Measurements from ENCODE around the gene ATP5PF. TPM values are rescaled to one million over a fixed set of nuclear protein-coding genes. Genes with fewer than 3 reads are reported as not detected.
"Not testable (repeated sequence)": the region's sequence is repeated elsewhere in the genome, so short reads cannot be mapped to it uniquely, and the experiment has no call there.

Gene ATP5PF, protein sequence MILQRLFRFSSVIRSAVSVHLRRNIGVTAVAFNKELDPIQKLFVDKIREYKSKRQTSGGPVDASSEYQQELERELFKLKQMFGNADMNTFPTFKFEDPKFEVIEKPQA
- 66.4 and 82.3 TPM in 2 replicates for total RNA-seq (2014; rRNA removed; shearing (Covaris generic))

DNA sequence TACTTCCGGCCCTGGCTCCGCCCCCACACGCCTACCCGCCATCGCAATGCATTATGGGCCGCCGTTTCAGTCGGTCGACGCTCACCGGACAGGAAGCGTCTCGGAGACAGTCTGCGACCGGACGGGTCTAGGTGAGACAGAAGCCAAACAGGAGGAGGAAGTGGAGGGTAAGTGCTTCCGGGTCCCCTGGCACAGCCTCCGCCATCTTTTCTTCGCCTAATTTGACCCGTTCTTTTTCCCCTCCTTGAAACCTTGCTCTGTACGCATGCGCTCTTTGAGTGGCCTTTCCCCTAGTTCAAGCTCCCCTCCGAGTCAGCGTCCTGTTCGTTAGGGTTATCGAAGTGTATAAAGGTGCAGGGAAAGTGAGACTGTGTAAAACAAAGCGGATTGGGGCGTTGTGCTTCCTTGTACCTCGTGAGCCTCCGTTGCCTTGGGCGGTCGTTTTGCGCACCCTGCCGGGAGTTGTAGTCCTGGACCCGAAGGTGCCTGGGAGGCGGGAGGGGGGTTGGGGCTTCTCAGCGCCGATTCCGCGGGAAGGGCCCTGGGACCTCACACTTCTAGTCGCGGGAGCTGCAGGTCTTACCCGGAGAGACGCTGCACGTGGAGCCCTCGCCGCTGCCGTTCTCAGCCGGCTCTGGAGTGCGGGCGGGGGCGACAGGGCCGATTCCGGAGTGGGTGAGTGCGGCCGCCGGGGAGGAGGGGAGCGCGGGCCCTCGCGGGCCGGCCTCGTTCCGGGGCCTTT lies at the start of gene ATP5PF, which contains the start of gene GABPA:
Gene ATP5PF, minus strand, starts transcription at position 1 of the 742 bp plus-strand sequence. CDS start 5,110 bp downstream, outside the sequence.
Gene GABPA, plus strand, starts transcription at position 69 of the 742 bp plus-strand sequence. CDS start 6,627 bp downstream, outside the sequence.
- Histone ChIP-seq H3K4me3 (ENCODE audit: insufficient read depth, low read depth, low read length) (peak within 1 kb of the TSS; percentile 80), H3K27me3 (ENCODE audit: control insufficient read depth, insufficient read depth, low read length) (no peaks in the 10 kb centered on the region), H3K36me3 (replicated peaks; ENCODE audit: control insufficient read depth, insufficient read depth, low read length) (no peaks in the 10 kb centered on the region)
- DNase-seq = peak; percentile 88

DNA sequence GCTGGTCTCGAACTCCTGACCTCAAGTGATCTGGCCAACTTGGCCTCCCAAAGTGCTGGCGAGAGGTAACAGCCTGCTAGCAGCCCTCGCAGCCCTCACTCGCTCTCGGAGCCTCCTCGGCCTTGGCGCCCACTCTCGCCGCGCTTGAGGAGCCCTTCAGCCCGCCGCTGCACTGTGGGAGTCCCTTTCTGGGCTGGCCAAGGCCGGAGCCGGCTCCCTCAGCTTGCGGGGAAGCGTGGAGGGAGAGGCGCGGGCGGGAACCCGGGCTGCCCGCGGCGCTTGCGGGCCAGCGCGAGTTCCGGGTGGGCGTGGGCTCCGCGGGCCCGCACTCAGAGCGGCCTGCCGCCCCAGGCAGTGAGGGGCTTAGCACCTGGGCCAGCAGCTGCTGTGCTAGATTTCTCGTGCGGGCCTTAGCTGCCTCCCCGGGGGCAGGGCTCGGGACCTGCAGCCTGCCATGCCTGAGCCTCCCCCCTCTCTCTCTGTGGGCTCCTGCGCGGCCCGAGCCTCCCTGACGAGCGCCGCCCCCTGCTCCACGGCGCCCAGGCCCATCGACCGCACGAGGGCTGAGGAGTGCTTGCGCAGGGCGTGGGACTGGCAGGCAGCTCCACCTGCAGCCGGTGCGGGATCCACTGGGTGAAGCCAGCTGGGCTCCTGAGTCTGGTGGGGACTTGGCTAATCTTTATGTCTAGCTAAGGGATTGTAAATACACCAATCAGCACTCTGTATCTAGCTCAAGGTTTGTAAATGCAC lies 43.6 kb upstream of the ATP5PF start:
- not testable (repeated sequence) for H3K36me3 ChIP-seq (replicated peaks; ENCODE audit: control insufficient read depth, insufficient read depth, low read length); H3K4me3 ChIP-seq (ENCODE audit: insufficient read depth, low read depth, low read length); DNase-seq; H3K27me3 ChIP-seq (ENCODE audit: control insufficient read depth, insufficient read depth, low read length)

DNA sequence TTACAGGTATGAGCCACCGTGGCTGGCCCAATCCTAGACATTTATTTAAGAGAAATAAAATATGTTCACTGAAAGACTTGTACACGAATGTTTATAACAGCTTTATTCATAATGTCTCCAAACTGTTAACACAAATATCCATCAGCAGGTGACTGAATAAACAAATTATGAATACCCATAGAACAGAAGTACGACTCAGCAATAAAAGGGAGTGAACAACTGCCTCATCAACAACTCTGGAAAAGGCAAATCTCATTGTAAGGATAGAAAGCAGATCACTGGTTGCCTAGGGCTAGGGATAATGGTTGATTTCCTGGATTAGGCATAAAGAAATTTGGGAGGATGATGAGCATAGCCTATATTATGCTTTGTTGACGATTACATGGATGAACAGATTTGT lies 41.7 kb upstream of the ATP5PF start:
- no peak for DNase-seq
- Histone ChIP-seq H3K36me3 (replicated peaks; ENCODE audit: control insufficient read depth, insufficient read depth, low read length) (no peaks in the 10 kb centered on the region), H3K4me3 (ENCODE audit: insufficient read depth, low read depth, low read length) (no peak overlapping the region), H3K27me3 (ENCODE audit: control insufficient read depth, insufficient read depth, low read length) (no peaks in the 10 kb centered on the region)

DNA sequence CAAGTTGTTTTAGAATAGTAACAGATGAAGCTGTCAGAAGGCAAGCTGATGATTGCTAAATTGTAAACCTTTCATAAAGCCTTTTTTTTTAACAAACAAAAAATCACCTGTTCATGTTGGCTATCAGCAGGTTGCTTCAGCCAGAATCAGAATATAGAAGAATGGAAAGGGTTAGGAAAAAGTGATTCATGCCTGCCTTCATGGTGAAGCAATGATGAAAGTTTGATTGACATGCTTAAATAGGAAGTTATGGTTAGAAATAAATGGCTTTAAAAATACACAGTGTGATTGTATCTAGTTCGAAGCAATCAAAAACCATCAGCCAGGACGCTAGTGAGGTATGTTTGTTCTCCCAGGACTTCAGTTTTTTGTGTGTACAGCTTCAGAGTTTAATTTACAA lies 38.0 kb upstream of the ATP5PF start:
- Histone ChIP-seq H3K27me3 (ENCODE audit: control insufficient read depth, insufficient read depth, low read length) (no peaks in the 10 kb centered on the region), H3K4me3 (ENCODE audit: insufficient read depth, low read depth, low read length) (no peak overlapping the region), H3K36me3 (replicated peaks; ENCODE audit: control insufficient read depth, insufficient read depth, low read length) (no peaks in the 10 kb centered on the region)
- no peak for DNase-seq

DNA sequence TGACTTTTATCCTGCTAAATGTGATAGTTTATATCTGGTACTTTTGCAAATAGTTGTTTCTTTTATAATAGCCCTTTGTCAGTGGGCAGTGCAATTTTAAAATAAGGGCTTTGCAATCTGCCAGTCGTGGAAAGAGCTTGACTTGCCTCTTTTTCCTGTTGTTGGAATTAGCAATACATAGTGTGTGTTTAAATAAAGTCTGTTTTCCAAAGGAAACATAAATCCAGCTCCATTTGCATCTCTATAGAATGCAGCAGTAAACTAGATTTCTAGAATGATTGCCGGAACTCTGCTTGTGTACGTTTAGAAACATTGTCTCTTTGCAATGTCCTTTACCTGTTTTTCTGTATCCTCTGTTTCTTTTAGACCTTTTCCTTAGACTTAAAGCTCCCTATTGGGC lies 33.2 kb upstream of the ATP5PF start:
- no peak for DNase-seq
- Histone ChIP-seq H3K27me3 (ENCODE audit: control insufficient read depth, insufficient read depth, low read length) (no peaks in the 10 kb centered on the region), H3K36me3 (replicated peaks; ENCODE audit: control insufficient read depth, insufficient read depth, low read length) (no peaks in the 10 kb centered on the region; the same call in none of the 2 replicates), H3K4me3 (ENCODE audit: insufficient read depth, low read depth, low read length) (no peak overlapping the region)

DNA sequence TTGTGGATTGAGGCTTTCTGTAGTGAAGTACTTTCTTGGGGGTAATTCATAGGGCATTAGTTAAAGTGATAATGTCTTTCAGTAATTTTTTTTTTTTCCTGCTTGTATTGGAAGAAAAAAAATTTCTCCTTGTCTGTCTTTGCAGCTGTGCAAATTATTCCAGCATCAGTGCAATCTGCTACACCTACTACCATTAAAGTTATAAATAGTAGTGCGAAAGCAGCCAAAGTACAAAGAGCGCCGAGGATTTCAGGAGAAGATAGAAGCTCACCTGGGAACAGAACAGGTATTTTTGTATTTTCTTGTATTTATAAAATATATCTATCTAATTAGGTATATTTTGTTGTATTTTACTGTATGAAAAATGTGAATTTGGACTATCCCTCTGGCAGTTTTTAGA lies 29.4 kb upstream of the ATP5PF start:
- Histone ChIP-seq H3K27me3 (ENCODE audit: control insufficient read depth, insufficient read depth, low read length) (no peaks in the 10 kb centered on the region), H3K36me3 (replicated peaks; ENCODE audit: control insufficient read depth, insufficient read depth, low read length) (peaks cover 2% of the 10 kb centered on the region), H3K4me3 (ENCODE audit: insufficient read depth, low read depth, low read length) (no peak overlapping the region)
- no peak for DNase-seq

DNA sequence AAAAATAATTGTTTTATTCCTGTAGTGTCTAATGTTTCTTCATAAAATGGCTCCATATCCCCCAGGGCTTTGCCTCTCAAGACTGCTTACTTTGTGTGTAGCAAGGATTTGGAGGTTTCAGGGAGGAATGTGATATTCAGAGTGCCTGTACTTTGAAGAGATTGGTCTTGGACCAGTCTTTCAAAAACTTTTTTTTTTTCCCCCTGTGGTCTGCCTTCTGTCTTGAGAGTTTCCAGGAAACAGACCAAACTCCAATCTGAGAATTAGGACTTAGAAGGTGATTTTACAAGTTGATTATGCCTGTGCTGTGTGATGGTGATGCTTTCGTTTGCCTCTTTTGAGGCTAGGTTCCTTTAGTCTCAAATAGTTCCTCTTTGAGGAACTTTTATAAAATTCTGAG lies 26.0 kb upstream of the ATP5PF start:
- H3K4me3 ChIP-seq (ENCODE audit: insufficient read depth, low read depth, low read length) = no peak overlapping the region
- H3K27me3 ChIP-seq (ENCODE audit: control insufficient read depth, insufficient read depth, low read length) = no peaks in the 10 kb centered on the region
- H3K36me3 ChIP-seq (replicated peaks; ENCODE audit: control insufficient read depth, insufficient read depth, low read length) = peaks cover 3% of the 10 kb centered on the region
- no peak for DNase-seq

DNA sequence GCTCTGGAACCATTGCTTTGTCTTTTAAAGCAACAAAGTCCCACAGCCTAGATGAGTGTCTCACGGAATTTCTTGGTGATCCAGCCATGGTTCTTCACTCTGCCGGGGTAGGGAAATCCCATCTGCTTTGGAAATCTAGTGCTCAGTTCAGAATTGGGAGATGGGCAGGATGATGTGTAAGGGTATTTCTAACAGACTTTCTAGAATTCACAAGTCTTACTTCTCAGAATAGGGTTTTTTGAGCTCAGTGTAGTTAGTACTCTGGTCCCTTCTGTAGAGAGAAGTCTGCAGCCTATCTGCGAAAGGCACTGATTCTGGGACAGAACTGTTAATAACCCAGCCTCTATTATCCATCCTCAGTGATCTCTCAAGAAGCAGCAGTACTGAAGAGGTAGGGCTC lies 25.4 kb upstream of the ATP5PF start:
- DNase-seq = no peak

DNA sequence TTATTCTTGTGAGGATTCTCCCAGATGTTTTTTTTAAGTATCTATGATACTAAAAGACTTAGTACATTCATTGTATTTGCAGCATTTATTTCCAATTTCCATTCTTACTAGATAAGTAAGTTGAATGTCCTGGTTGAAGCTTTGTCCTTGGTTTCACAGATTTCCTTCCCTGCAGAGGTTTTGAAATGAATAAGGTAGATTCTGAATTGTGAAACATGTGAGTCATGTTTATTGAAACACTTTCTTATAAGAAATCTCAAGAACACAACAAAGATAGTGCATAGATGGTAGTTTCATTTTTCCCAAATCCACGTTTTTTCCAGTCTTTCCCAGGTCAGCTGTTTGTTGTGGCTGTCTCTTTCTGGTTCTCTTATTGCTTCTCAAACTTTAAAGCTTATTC lies 24.9 kb upstream of the ATP5PF start:
- Histone ChIP-seq H3K36me3 (replicated peaks; ENCODE audit: control insufficient read depth, insufficient read depth, low read length) (peaks cover 3% of the 10 kb centered on the region), H3K27me3 (ENCODE audit: control insufficient read depth, insufficient read depth, low read length) (no peaks in the 10 kb centered on the region), H3K4me3 (ENCODE audit: insufficient read depth, low read depth, low read length) (no peak overlapping the region)
- no peak for DNase-seq

More for the DNA sequence above, 25.4 kb upstream of the ATP5PF start:
- Histone ChIP-seq H3K36me3 (replicated peaks; ENCODE audit: control insufficient read depth, insufficient read depth, low read length) (peaks cover 3% of the 10 kb centered on the region), H3K4me3 (ENCODE audit: insufficient read depth, low read depth, low read length) (no peak overlapping the region), H3K27me3 (ENCODE audit: control insufficient read depth, insufficient read depth, low read length) (no peaks in the 10 kb centered on the region)

DNA sequence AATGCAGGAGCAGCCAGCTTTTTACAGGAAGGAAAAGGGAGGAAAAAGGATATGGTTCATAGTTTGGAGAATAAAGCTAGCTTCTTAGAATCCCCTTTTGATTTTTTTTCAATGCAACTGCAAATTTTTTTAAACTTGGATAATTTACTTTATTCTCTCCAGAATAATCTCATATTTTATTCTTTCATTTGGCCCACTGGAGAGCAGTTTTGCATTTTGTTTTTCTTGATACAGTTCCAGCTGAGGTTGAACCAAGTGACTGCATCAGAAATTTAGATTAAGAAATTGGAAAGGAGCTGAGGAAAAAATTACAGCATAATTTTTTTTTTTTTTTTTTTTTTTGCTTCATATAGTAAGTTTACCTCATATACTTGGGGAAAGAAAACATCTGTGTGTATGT lies 22.8 kb upstream of the ATP5PF start:
- DNase-seq = no peak

DNA sequence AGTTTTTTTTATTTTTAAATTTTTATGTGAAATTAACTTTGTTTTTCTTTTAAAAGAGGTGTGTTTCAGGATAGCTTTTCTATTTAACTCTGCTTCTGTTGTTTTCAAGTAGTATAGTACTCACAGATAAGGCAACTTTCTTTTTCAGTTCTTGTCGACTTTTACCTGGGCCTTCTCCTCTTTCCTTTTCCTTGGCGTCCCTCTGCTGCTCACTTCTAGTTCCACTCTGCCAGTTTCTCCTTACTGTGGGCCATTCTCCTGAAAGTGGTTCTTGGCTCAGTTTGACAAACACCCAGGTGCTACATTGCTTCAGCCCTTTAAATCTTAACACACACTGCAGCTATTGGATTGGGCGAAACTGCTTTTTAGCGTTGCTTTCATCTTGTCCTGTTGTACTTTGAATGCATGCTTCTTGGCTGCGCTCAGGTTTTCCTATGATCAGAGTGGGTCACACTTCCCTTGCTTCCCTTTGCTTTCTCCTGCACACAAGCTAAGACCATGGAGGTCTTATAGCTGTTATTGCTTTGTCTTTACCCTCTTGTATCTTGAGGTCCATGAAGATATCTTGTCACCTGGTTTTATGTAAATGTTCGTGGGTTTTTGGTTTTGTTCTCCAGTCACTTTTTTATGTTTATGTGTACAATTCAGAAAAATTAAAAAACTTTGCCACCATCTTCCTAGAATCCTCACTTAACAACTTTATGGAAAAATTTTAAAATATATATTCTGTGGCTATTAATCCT lies 21.7 kb upstream of the ATP5PF start:
- no peak for DNase-seq
- H3K27me3 ChIP-seq (ENCODE audit: control insufficient read depth, insufficient read depth, low read length) = no peaks in the 10 kb centered on the region

More for the DNA sequence above, 22.8 kb upstream of the ATP5PF start:
- Histone ChIP-seq H3K4me3 (ENCODE audit: insufficient read depth, low read depth, low read length) (no peak overlapping the region), H3K36me3 (replicated peaks; ENCODE audit: control insufficient read depth, insufficient read depth, low read length) (peaks cover 3% of the 10 kb centered on the region), H3K27me3 (ENCODE audit: control insufficient read depth, insufficient read depth, low read length) (no peaks in the 10 kb centered on the region)

DNA sequence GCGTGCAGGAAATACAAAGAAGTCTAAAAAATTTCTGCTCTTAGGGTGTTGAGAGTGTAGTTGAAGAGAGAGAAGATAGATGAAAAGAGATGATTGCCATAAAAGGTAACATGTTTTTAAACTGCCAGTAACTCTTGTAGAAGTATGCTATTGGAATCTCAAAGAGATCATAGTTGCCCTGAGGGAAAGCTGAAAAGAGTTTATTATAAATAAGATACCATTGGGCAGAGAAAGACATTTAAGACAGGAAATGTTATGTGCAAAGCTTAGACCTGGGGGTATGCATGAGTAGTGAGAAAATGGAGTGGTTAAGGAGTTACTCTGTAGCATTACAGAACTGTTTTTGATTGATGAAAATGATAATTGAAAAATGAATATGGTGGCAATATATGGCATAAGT lies 17.7 kb upstream of the ATP5PF start:
- no peak overlapping the region for H3K4me3 ChIP-seq (ENCODE audit: insufficient read depth, low read depth, low read length)
- DNase-seq = no peak
- no peaks in the 10 kb centered on the region for H3K27me3 ChIP-seq (ENCODE audit: control insufficient read depth, insufficient read depth, low read length)
- H3K36me3 ChIP-seq (replicated peaks; ENCODE audit: control insufficient read depth, insufficient read depth, low read length) = peaks cover 2% of the 10 kb centered on the region

More for the DNA sequence above, 21.7 kb upstream of the ATP5PF start:
- no peak overlapping the region for H3K4me3 ChIP-seq (ENCODE audit: insufficient read depth, low read depth, low read length)
- peaks cover 3% of the 10 kb centered on the region for H3K36me3 ChIP-seq (replicated peaks; ENCODE audit: control insufficient read depth, insufficient read depth, low read length)

DNA sequence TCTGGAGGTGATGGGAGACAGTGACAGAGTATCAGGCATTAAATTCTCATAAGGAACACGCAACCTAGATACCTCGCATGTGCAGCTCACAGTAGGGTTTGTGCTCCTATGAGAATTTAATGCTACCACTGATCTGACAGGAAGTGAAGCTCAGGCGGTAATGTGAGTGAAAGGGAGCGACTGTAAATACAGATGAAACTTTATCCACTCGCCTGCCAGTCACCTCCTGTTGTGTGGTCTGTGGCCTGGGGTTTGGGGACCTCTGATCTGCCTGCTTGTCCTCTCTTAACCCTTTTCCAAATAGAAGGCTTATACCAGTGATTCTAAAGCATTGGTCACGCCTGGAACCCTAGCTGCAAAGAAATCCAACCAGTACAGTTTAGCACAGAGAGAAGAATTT lies 15.4 kb upstream of the ATP5PF start:
- no peak overlapping the region for H3K4me3 ChIP-seq (ENCODE audit: insufficient read depth, low read depth, low read length)
- peaks cover 2% of the 10 kb centered on the region for H3K36me3 ChIP-seq (replicated peaks; ENCODE audit: control insufficient read depth, insufficient read depth, low read length)
- no peaks in the 10 kb centered on the region for H3K27me3 ChIP-seq (ENCODE audit: control insufficient read depth, insufficient read depth, low read length)
- no peak for DNase-seq

DNA sequence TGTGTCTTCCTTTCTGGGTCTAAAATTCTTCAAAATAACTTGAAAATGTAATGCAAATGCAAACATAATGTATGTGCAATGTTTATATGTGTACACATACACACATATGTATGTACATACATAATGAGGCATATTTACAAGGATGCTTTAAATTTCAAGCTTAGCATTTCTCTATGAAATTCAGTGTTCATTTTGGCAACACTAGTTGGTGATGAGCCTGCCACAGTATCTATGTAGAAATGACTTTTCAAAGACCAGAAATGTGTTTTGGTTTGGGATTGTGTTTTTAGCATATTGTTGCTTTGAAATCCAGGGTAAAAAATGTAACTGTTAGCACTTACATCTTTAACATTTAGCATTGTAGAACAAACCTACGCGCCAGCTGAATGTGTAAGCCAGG lies 10.2 kb upstream of the ATP5PF start:
- Histone ChIP-seq H3K36me3 (replicated peaks; ENCODE audit: control insufficient read depth, insufficient read depth, low read length) (peaks cover 2% of the 10 kb centered on the region), H3K4me3 (ENCODE audit: insufficient read depth, low read depth, low read length) (no peak overlapping the region), H3K27me3 (ENCODE audit: control insufficient read depth, insufficient read depth, low read length) (no peaks in the 10 kb centered on the region)
- no peak for DNase-seq

Data from H7 (cell line).